Measurements from ENCODE around the gene SIRPA.

Gene SIRPA

GRCh38 chr20:1982686-1983085 lies 87.5 kb downstream of the SIRPA start:
- no peak for TF ChIP-seq EGR1 (IDR thresholded peaks at IDR 0.05)
- no peak for TF ChIP-seq FOXM1 (IDR thresholded peaks at IDR 0.05; ENCODE audit: borderline replicate concordance, low read depth)
- no peak for TF ChIP-seq REST (IDR thresholded peaks at IDR 0.05; ENCODE audit: low read depth)
- no peak for TF ChIP-seq CEBPB (IDR thresholded peaks at IDR 0.05)

DNA sequence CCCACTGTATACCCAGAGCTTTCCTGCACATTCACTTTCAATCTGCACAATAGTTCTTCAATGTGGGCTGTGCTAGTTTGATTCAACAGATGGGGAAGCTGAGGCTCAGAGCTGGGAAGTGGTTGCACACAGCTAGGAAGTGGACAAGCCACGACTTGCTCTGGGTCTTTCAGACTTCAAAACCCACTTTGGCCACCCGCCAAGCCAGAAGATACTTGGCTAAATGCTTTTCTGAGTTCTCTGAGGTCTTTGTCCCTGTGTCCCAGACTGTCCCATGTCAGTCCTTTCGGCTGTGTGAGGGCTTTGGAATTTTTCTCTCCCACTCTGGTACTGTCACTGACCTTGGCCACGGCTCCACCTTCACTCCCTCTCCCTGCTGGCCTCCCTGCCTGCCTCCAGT lies 88.1 kb downstream of the SIRPA start:
- TF ChIP-seq REST (IDR thresholded peaks at IDR 0.05; ENCODE audit: low read depth) (no peak), TAF1 (IDR thresholded peaks at IDR 0.05; ENCODE audit: low read depth) (no peak), TCF12 (IDR thresholded peaks at IDR 0.05; ENCODE audit: low read depth) (no peak), TEAD4 (IDR thresholded peaks at IDR 0.05) (no peak), FOXM1 (IDR thresholded peaks at IDR 0.05; ENCODE audit: borderline replicate concordance, low read depth) (no peak), CREB1 (IDR thresholded peaks at IDR 0.05; ENCODE audit: low read depth) (no peak), RAD21 (IDR thresholded peaks at IDR 0.05; ENCODE audit: low read depth) (no peak), EP300 (IDR thresholded peaks at IDR 0.05; ENCODE audit: borderline replicate concordance) (no peak), YY1 (IDR thresholded peaks at IDR 0.05; ENCODE audit: low read depth) (no peak), EGR1 (IDR thresholded peaks at IDR 0.05) (no peak), NFIC (IDR thresholded peaks at IDR 0.05) (no peak)

GRCh38 chr20:1987826-1988225 lies 92.6 kb downstream of the SIRPA start:
- TF ChIP-seq NFIC (IDR thresholded peaks at IDR 0.05) (no peak), EGR1 (IDR thresholded peaks at IDR 0.05) (no peak), FOXM1 (IDR thresholded peaks at IDR 0.05; ENCODE audit: borderline replicate concordance, low read depth) (no peak), CREB1 (IDR thresholded peaks at IDR 0.05; ENCODE audit: low read depth) (no peak), EP300 (IDR thresholded peaks at IDR 0.05; ENCODE audit: borderline replicate concordance) (no peak), CEBPB (IDR thresholded peaks at IDR 0.05) (no peak), USF1 (IDR thresholded peaks at IDR 0.05) (no peak), YY1 (IDR thresholded peaks at IDR 0.05; ENCODE audit: low read depth) (no peak), ZBTB7A (IDR thresholded peaks at IDR 0.05; ENCODE audit: low read depth) (no peak), TCF12 (IDR thresholded peaks at IDR 0.05; ENCODE audit: low read depth) (no peak), TAF1 (IDR thresholded peaks at IDR 0.05; ENCODE audit: low read depth) (no peak), TEAD4 (IDR thresholded peaks at IDR 0.05) (no peak), MAX (IDR thresholded peaks at IDR 0.05) (no peak), REST (IDR thresholded peaks at IDR 0.05; ENCODE audit: low read depth) (no peak)
